Endothelial cell of umbilical vein (primary cell): ENCODE measurements around the gene RHOH.

ENCODE experiments used
- CTCF ChIP-seq, 2 donors: IDR thresholded peaks; 1 replicate in 1 of 2; 2 replicates in 1 of 2; pipeline ENCODE4 v1.5.1; 2011; ENCODE audit warnings: low read length in 2 of 2, mild to moderate bottlenecking in 2 of 2, moderate library complexity in 2 of 2, control low read depth in 1 of 2, inconsistent platforms in 1 of 2, low read depth in 1 of 2; ENCODE audit not compliant: insufficient read depth in 1 of 2; ENCODE audit errors: extremely low read depth in 1 of 2
- EZH2 ChIP-seq: IDR thresholded peaks from 2 replicates; pipeline ENCODE4 v1.6.1; 2012; ENCODE audit warnings: borderline replicate concordance, low read depth, mild to moderate bottlenecking, moderate library complexity, low read length, inconsistent platforms; ENCODE audit not compliant: severe bottlenecking
- FOS ChIP-seq: IDR thresholded peaks from 2 replicates; pipeline ENCODE4 v1.6.1; 2011; ENCODE audit warnings: mild to moderate bottlenecking, low read length, moderate library complexity, borderline replicate concordance; ENCODE audit not compliant: insufficient read depth
- JUN ChIP-seq: IDR thresholded peaks from 2 replicates; pipeline ENCODE4 v1.6.1; 2011; ENCODE audit warnings: borderline replicate concordance, low read depth; ENCODE audit not compliant: insufficient read length, insufficient read depth
- POLR2A ChIP-seq: IDR thresholded peaks from 2 replicates; pipeline ENCODE4 v1.6.1; 2012; ENCODE audit warnings: low read depth, mild to moderate bottlenecking, control low read depth, low read length
- POLR2AphosphoS5 ChIP-seq: IDR thresholded peaks from 2 replicates; pipeline ENCODE4 v1.6.1; 2012; ENCODE audit warnings: low read depth, mild to moderate bottlenecking, control low read depth, low read length, moderate library complexity; ENCODE audit not compliant: insufficient read depth

DNA sequence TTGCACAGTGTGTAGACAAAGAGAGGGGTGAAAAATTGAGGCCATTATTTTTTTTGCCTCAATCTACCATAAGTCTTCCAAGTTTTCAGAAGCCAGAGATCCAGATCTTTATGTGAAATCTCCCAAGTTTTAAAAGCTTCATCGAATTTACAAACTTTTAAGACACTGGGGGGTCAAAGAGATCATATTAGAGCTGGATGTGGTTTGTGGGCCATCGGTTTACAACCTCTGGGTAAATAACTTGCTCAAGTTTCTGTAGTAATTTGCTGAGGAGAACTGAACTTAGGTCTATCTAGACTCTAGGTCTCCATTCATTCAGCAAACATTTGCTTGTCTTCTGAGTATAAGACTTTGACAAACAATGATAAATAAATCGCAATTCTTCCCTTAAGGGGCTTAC, 84.3 kb downstream of the RHOH start:
- TF ChIP-seq POLR2AphosphoS5 (no peak), CTCF (IDR thresholded peaks at IDR 0.05; ENCODE audit: extremely low read depth in 1 of 2, insufficient read depth in 1 of 2, low read depth in 1 of 2, low read length in 2 of 2) (no peak), POLR2A (no peak), FOS (no peak), EZH2 (no peak), JUN (no peak)
